ENCODE data around the gene GALR3.

Gene GALR3

GRCh38 chr22:37824674-37825641, 1.8 kb downstream of the GALR3 start:
- DNase-seq (ENCODE audit: low read depth in 2 of 2) = no peak

GRCh38 chr22:37827056-37827455, 3.9 kb downstream of the GALR3 start:
- DNase-seq (ENCODE audit: low read depth in 2 of 2) = no peak

GRCh38 chr22:37830093-37830842, 7.1 kb downstream of the GALR3 start:
- DNase-seq (ENCODE audit: low read depth in 2 of 2) = no peak

- DNase-seq (ENCODE audit: low read depth in 2 of 2) = no peak
Observed at GRCh38 chr22:37831472-37831871, 8.3 kb downstream of the GALR3 start.

GRCh38 chr22:37832022-37832857, 9.1 kb downstream of the GALR3 start:
- DNase-seq (ENCODE audit: low read depth in 2 of 2) = no peak

GRCh38 chr22:37842015-37842793, 19.0 kb downstream of the GALR3 start:
- DNase-seq (ENCODE audit: low read depth in 2 of 2) = no peak

GRCh38 chr22:37843741-37844089, 20.5 kb downstream of the GALR3 start:
- DNase-seq (ENCODE audit: low read depth in 2 of 2) = peak; percentile 7 to 15

GRCh38 chr22:37844904-37845329, 21.7 kb downstream of the GALR3 start:
- no peak for DNase-seq (ENCODE audit: low read depth in 2 of 2)

GRCh38 chr22:37846433-37846832, 23.3 kb downstream of the GALR3 start:
- DNase-seq (ENCODE audit: low read depth in 2 of 2) = no peak

GRCh38 chr22:37848587-37849088, 25.5 kb downstream of the GALR3 start:
- DNase-seq (ENCODE audit: low read depth in 2 of 2) = no peak

- peak; percentile 76 to 78 for DNase-seq (ENCODE audit: low read depth in 2 of 2)
Observed at GRCh38 chr22:37849089-37849751, 26.0 kb downstream of the GALR3 start, which contains the start of gene EIF3L. Gene EIF3L, plus strand, starts transcription at chr22:37849419. Its CDS starts 31 bp downstream, at chr22:37849450.

- no peak for DNase-seq (ENCODE audit: low read depth in 2 of 2)
Observed at GRCh38 chr22:37850801-37851200, 27.6 kb downstream of the GALR3 start.

GRCh38 chr22:37852418-37852817, 29.2 kb downstream of the GALR3 start:
- DNase-seq (ENCODE audit: low read depth in 2 of 2) = no peak

- DNase-seq (ENCODE audit: low read depth in 2 of 2) = no peak
Observed at GRCh38 chr22:37854946-37855345, 31.8 kb downstream of the GALR3 start.

GRCh38 chr22:37855462-37855861, 32.3 kb downstream of the GALR3 start:
- no peak for DNase-seq (ENCODE audit: low read depth in 2 of 2)

- no peak for DNase-seq (ENCODE audit: low read depth in 2 of 2)
Observed at GRCh38 chr22:37860796-37861421, 37.7 kb downstream of the GALR3 start.

GRCh38 chr22:37862570-37863325, 39.6 kb downstream of the GALR3 start:
- no peak for DNase-seq (ENCODE audit: low read depth in 2 of 2)

GRCh38 chr22:37865510-37865909, 42.3 kb downstream of the GALR3 start:
- no peak for DNase-seq (ENCODE audit: low read depth in 2 of 2)

GRCh38 chr22:37870273-37870672, 47.1 kb downstream of the GALR3 start:
- no peak for DNase-seq (ENCODE audit: low read depth in 2 of 2)

All from activated CD8-positive, alpha-beta memory T cell treated with anti-CD3 and anti-CD28 coated beads for 4 hours (primary cell).